ENCODE results near the gene AKT1. TPM values are rescaled to one million over a fixed set of nuclear protein-coding genes. Genes with fewer than 3 reads are reported as not detected.

Gene AKT1
- total and polyA plus RNA-seq, 2 of the 13 experiments (the other 11 are each of a cell fraction or from before 2014, with no cell fraction given) = 96.2 to 116 TPM

- peaks cover 8% of the 10 kb centered on the region for H3K9me3 ChIP-seq (ENCODE audit: low read length)
- CTCF ChIA-PET (ENCODE audit: low intra/inter-chr PET ratio, low total read pairs) = interaction anchor here (2.5 kb wide), 1 partner anchor 104 kb away, joined by 11 read pairs; no protein-coding TSS in a partner anchor
- H2AFZ ChIP-seq (ENCODE audit: low read length) = no peak overlapping the region
- DNase-seq (ENCODE audit: low spot score) (peak; percentile 93), ATAC-seq (peak; percentile 30), FAIRE-seq (peak; percentile 99)
- H3K27me3 ChIP-seq (ENCODE audit: control insufficient read depth in 1 of 2, insufficient read depth in 2 of 2, low read length in 2 of 2) = no peaks in the 10 kb centered on the region; a peak in 1 of 5 replicates
- BruUV-seq (replicated peaks) = TSS peak; percentile 95
- H3K79me2 ChIP-seq (ENCODE audit: insufficient read depth, low read length) = peaks cover 53% of the 10 kb centered on the region
- H3K9ac ChIP-seq (ENCODE audit: insufficient read depth, low read depth, low read length) = peak overlapping the region; percentile 99
- peaks cover 45% of the 10 kb centered on the region for H3K4me1 ChIP-seq (ENCODE audit: insufficient read depth, low read length)
- peaks cover 26% of the 10 kb centered on the region for H4K20me1 ChIP-seq (ENCODE audit: insufficient read depth, low read length)
- in situ Hi-C loops (cut with HindIII; ENCODE audit: extremely low pct_ligation_motif_present, low pct_unique_long_range_greater_than_20kb) (loop anchor here (5.0 kb wide), 2 partner anchors 55 to 100 kb away; partner anchors contain the start of gene CEP170B), intact Hi-C loops (cut with micrococcal nuclease; ENCODE audit: unreplicated experiment) (loop anchor here (2.0 kb wide), 1 partner anchor 14 kb away; the partner anchor contains the start of gene SIVA1)
- H3K36me3 ChIP-seq (replicated peaks in 1 of 2; ENCODE audit: control insufficient read depth in 1 of 2, insufficient read depth in 2 of 2, low read length in 2 of 2) = peaks cover 7 to 18% of the 10 kb centered on the region in 2 experiments
- peak overlapping the region; percentile 97 for H3K27ac ChIP-seq (ENCODE audit: extremely low read length, insufficient read depth, low read length)
- 0% methylated on average over 10 of the region's 15 CpGs for WGBS (ENCODE audit: low lambda C conversion rate)
- peak overlapping the region; percentile 93 for H3K4me2 ChIP-seq (ENCODE audit: low read depth, low read length)
- peak overlapping the region; percentile 74 to 81 (median 75) for H3K4me3 ChIP-seq (replicated peaks in 1 of 3; ENCODE audit: insufficient read depth in 1 of 3, low read depth in 2 of 3, low read length in 3 of 3)
- POLR2A ChIA-PET = interaction anchor here (0.6 to 4.1 kb wide), 18 partner anchors 9 to 218 kb away, joined by 3 to 72 read pairs (median 12); partner anchors contain the start of genes AKT1, CEP170B, CLBA1 and SIVA1
- TF ChIP-seq YY1 (IDR thresholded peaks at IDR 0.05; ENCODE audit: insufficient read depth, insufficient replicate concordance, low read depth, low read length) = no peak
- peak; percentile 71 for TF ChIP-seq ZFX (CRISPR knock-in tag; IDR thresholded peaks at IDR 0.05; ENCODE audit: low read depth)
- no peak for TF ChIP-seq ZSCAN21 (CRISPR knock-in tag; IDR thresholded peaks at IDR 0.05; ENCODE audit: borderline replicate concordance)
- TF ChIP-seq ZNF446 (CRISPR knock-in tag; IDR thresholded peaks at IDR 0.05) = no peak
- peak; percentile 37; the same call in 1 of the 2 replicates for TF ChIP-seq ARID5B (CRISPR knock-in tag; IDR thresholded peaks at IDR 0.05)
- peak; percentile 85 for TF ChIP-seq DR1 (CRISPR knock-in tag; IDR thresholded peaks at IDR 0.05)
- no peak for TF ChIP-seq ZNF879 (CRISPR knock-in tag; IDR thresholded peaks at IDR 0.05)
- no peak for TF ChIP-seq SMARCE1 (IDR thresholded peaks at IDR 0.05; ENCODE audit: borderline replicate concordance)
- TF ChIP-seq ZNF720 (CRISPR knock-in tag; IDR thresholded peaks at IDR 0.05) = no peak
- TF ChIP-seq ZNF660 (CRISPR knock-in tag; IDR thresholded peaks at IDR 0.05; ENCODE audit: borderline replicate concordance, low read depth) = no peak
- TF ChIP-seq ZNF556 (CRISPR knock-in tag; IDR thresholded peaks at IDR 0.05; ENCODE audit: borderline replicate concordance) = no peak; the same call in 1 of the 2 replicates
- TF ChIP-seq SMARCC2 (IDR thresholded peaks at IDR 0.05) = no peak
- no peak for TF ChIP-seq SCMH1 (CRISPR knock-in tag; IDR thresholded peaks at IDR 0.05; ENCODE audit: borderline replicate concordance)
- TF ChIP-seq ZNF263 (CRISPR knock-in tag; IDR thresholded peaks at IDR 0.05) = no peak
- TF ChIP-seq ZFP37 (CRISPR knock-in tag; IDR thresholded peaks at IDR 0.05; ENCODE audit: borderline replicate concordance) = no peak
- TF ChIP-seq ZNF563 (CRISPR knock-in tag; IDR thresholded peaks at IDR 0.05) = 0 out of 2 replicates have a peak, but pooled peaks have one; percentile 44
- TF ChIP-seq TRIM22 (IDR thresholded peaks at IDR 0.05) = no peak
- TF ChIP-seq KLF15 (CRISPR knock-in tag; IDR thresholded peaks at IDR 0.05; ENCODE audit: borderline replicate concordance) = no peak
- peak; percentile 75; the same call in 1 of the 2 replicates for TF ChIP-seq KLF6 (CRISPR knock-in tag; IDR thresholded peaks at IDR 0.05)
- no peak for TF ChIP-seq ZMAT3 (CRISPR knock-in tag; conservative IDR thresholded peaks at IDR 0.05)
Observed at GRCh38 chr14:104766863-104767633, 28.5 kb downstream of the AKT1 start.
